SK-N-SH (cell line): ENCODE data around the gene DDAH1. TPM values are rescaled to one million over a fixed set of nuclear protein-coding genes. Genes with fewer than 3 reads are reported as not detected.

Experiments used
- CTCF ChIA-PET: fragments of 300-600, 350-600 bp; formaldehyde crosslinking; extraction: SDS; loops from one replicate; lab custom pipeline; 2021; lab: Yijun Ruan, JAX
- POLR2A ChIA-PET: fragments of 350-600 bp; sonication (Branson Sonifier 250); formaldehyde crosslinking; extraction: SDS; loops from one replicate; lab custom pipeline; 2020; ENCODE audit warnings: antibody characterized with exemption, inconsistent platforms; lab: Yijun Ruan, JAX
- DNase-seq: peaks from one replicate; pipeline ENCODE4 v3.0.0; 2012
- H2AFZ ChIP-seq: fragments of 200-600 bp; sonication (generic); 2 replicates; pipeline ENCODE4 v1.8.1; 2016; ENCODE audit warnings: antibody characterized with exemption, mild to moderate bottlenecking, low read depth
- H3F3A ChIP-seq: fragments of 200-600 bp; sonication (generic); replicated peaks from 2 replicates; pipeline ENCODE3; 2016; ENCODE audit warnings: antibody characterized with exemption, mild to moderate bottlenecking; ENCODE audit not compliant: insufficient read depth
- H3K27ac ChIP-seq, 2 experiments: fragments of 200-500 bp in 1 of 2; fragments of 200-600 bp in 1 of 2; sonication (Bioruptor generic) in 1 of 2; sonication (generic), shearing (Covaris generic) in 1 of 2; 2 replicates each; pipeline versions ENCODE4 v1.5.1 to v1.6.1; 2014 to 2016; ENCODE audit warnings: low read depth in 2 of 2, inconsistent platforms in 1 of 2, low read length in 1 of 2, mild to moderate bottlenecking in 1 of 2, mixed read lengths in 1 of 2
- H3K27me3 ChIP-seq: fragments of 200-600 bp; sonication (generic), shearing (Covaris generic); 2 replicates; pipeline ENCODE4 v1.6.1; 2016; ENCODE audit warnings: mixed run types; ENCODE audit not compliant: insufficient read depth
- H3K36me3 ChIP-seq, 2 experiments: fragments of 200-500 bp in 1 of 2; fragments of 200-600 bp in 1 of 2; sonication (Bioruptor generic) in 1 of 2; sonication (generic) in 1 of 2; replicated peaks in 1 of 2; 2 replicates each; pipeline versions ENCODE3 to v1.5.1; 2014 to 2016; ENCODE audit warnings: low read length in 1 of 2, mild to moderate bottlenecking in 1 of 2; ENCODE audit not compliant: insufficient read depth in 2 of 2, control insufficient read depth in 1 of 2
- H3K4me1 ChIP-seq, 2 experiments: fragments of 200-500 bp in 1 of 2; fragments of 200-600 bp in 1 of 2; sonication (Bioruptor generic) in 1 of 2; sonication (generic), shearing (Covaris generic) in 1 of 2; 2 replicates each; pipeline versions ENCODE4 v1.5.1 to v1.6.1; 2014 to 2016; ENCODE audit warnings: low read depth in 1 of 2, low read length in 1 of 2, mixed run types in 1 of 2; ENCODE audit not compliant: insufficient read depth in 2 of 2, control insufficient read depth in 1 of 2
- H3K4me2 ChIP-seq: fragments of 200-600 bp; sonication (generic), shearing (Covaris generic); 2 replicates; pipeline ENCODE4 v1.6.1; 2017; ENCODE audit warnings: mixed run types
- H3K4me3 ChIP-seq, 2 experiments: fragments of 200-500 bp in 1 of 2; fragments of 200-600 bp in 1 of 2; sonication (Bioruptor generic) in 1 of 2; sonication (generic), shearing (Covaris generic) in 1 of 2; 2 replicates each; pipeline versions ENCODE4 v1.5.1 to v1.8.1; 2014 to 2016; ENCODE audit warnings: low read depth in 2 of 2, inconsistent platforms in 1 of 2, low read length in 1 of 2, mild to moderate bottlenecking in 1 of 2, mixed read lengths in 1 of 2, moderate library complexity in 1 of 2
- H3K79me2 ChIP-seq: fragments of 200-600 bp; sonication (generic); 2 replicates; pipeline ENCODE4 v1.8.1; 2017; ENCODE audit warnings: mild to moderate bottlenecking; ENCODE audit not compliant: insufficient read depth
- H3K9ac ChIP-seq: fragments of 200-600 bp; sonication (generic); 2 replicates; pipeline ENCODE4 v1.6.1; 2017; ENCODE audit warnings: mixed run types
- H3K9me2 ChIP-seq: fragments of 200-600 bp; sonication (generic); 2 replicates; pipeline ENCODE4 v1.6.1; 2017; ENCODE audit warnings: mixed run types
- H3K9me3 ChIP-seq: fragments of 200-600 bp; sonication (generic); 2 replicates; pipeline ENCODE4 v1.6.1; 2017; ENCODE audit warnings: mixed run types, mild to moderate bottlenecking, moderate library complexity
- H4K20me1 ChIP-seq: fragments of 200-600 bp; sonication (generic); 2 replicates; pipeline ENCODE4 v1.6.1; 2017; ENCODE audit warnings: mild to moderate bottlenecking, mixed run types; ENCODE audit not compliant: insufficient read depth
- ELF1 ChIP-seq: IDR thresholded peaks from 2 replicates; pipeline ENCODE4 v1.4.0; 2012
- FOSL2 ChIP-seq: IDR thresholded peaks from 2 replicates; pipeline ENCODE4 v1.4.0; 2012; ENCODE audit warnings: low read depth, mild to moderate bottlenecking, moderate library complexity, borderline replicate concordance
- FOXJ3 ChIP-seq: sonication (generic); formaldehyde crosslinking; IDR thresholded peaks from 2 replicates; pipeline ENCODE4 v1.5.1; 2020; ENCODE audit warnings: mild to moderate bottlenecking, missing genetic modification reagents
- GATA2 ChIP-seq: sonication (generic); formaldehyde crosslinking; IDR thresholded peaks from 2 replicates; pipeline ENCODE4 v1.5.0; 2020; ENCODE audit warnings: mild to moderate bottlenecking, missing genetic modification reagents
- JUND ChIP-seq: IDR thresholded peaks from 2 replicates; pipeline ENCODE4 v1.4.0; 2012
- MXI1 ChIP-seq: IDR thresholded peaks from 2 replicates; pipeline ENCODE4 v1.6.1; 2012; ENCODE audit warnings: mild to moderate bottlenecking, low read depth, low read length, improper control_type of control experiment
- NFIC ChIP-seq: IDR thresholded peaks from 2 replicates; pipeline ENCODE4 v1.4.0; 2012; ENCODE audit warnings: borderline replicate concordance
- NRF1 ChIP-seq: IDR thresholded peaks from 2 replicates; pipeline ENCODE4 v1.6.1; 2012; ENCODE audit warnings: low read depth, mild to moderate bottlenecking, low read length
- RAD21 ChIP-seq: IDR thresholded peaks from 2 replicates; pipeline ENCODE4 v1.6.1; 2012; ENCODE audit warnings: mild to moderate bottlenecking, low read length
- SIN3A ChIP-seq: IDR thresholded peaks from 2 replicates; pipeline ENCODE4 v1.6.1; 2012; ENCODE audit warnings: low read depth, mild to moderate bottlenecking, low read length, moderate library complexity, borderline replicate concordance
- SMC3 ChIP-seq: IDR thresholded peaks from 2 replicates; pipeline ENCODE4 v1.6.1; 2012; ENCODE audit warnings: low read depth, low read length, improper control_type of control experiment
- TAF1 ChIP-seq: IDR thresholded peaks from 2 replicates; pipeline ENCODE4 v1.6.1; 2012; ENCODE audit warnings: low read depth, mild to moderate bottlenecking, low read length, moderate library complexity, borderline replicate concordance
- YY1 ChIP-seq: IDR thresholded peaks from 2 replicates; pipeline ENCODE4 v1.4.0; 2012; ENCODE audit warnings: low read depth, mild to moderate bottlenecking
- WGBS: methylation state at CpG from one replicate; pipeline ENCODE4 v1.1.6; 2017; ENCODE audit warnings: low lambda C conversion rate; 5-methylcytosine and 5-hydroxymethylcytosine counted together
- polyA plus RNA-seq, 3 experiments: library from polyadenylated mRNA; depleted of rRNA; stranded (reverse); fragments of >200 nt; gene quantifications; 2 replicates each; pipeline ENCODE4 v1.2.3, GENCODE V29; 2012
- TF ChIP-seq, protein P1 (sequence below): fragments of 150-350 bp; IDR thresholded peaks from 2 replicates; pipeline ENCODE4 v1.6.1; 2016; ENCODE audit warnings: mild to moderate bottlenecking, low read depth, low read length
- TF ChIP-seq, protein P2 (sequence below): fragments of 200-600 bp; sonication (generic); IDR thresholded peaks from 2 replicates; pipeline ENCODE4 v1.6.1; 2017; ENCODE audit warnings: antibody characterized with exemption, mild to moderate bottlenecking, moderate library complexity
- TF ChIP-seq, protein P3 (sequence below): IDR thresholded peaks from 2 replicates; pipeline ENCODE4; 2012

DDAH1 gene
- polyA plus RNA-seq, 1 of the 3 experiments (the other 2 are of a cell fraction) = 64.3 TPM

DNA sequence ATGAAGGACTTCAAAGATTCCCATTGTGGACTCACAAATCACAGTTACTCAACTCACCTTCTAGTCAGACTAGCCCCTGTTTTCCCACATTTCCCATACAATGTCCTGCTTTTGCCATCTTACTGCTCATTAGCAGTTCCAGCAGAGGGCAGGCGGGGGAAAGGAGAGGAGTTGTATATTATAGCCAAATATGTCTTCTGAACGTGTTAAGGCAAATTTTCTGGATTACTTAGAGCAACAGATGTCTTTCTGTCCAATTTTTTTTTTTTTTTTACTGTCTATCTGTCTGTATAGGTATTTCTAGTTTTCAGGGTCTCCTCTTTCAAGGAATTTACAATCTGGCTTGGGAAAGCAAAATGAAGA lies 29.9 kb upstream of the DDAH1 start:
- Histone ChIP-seq H3K4me2 (no peak overlapping the region), H3K9ac (peak overlapping the region; percentile 36; the same call in 1 of the 2 replicates), H4K20me1 (no peaks in the 10 kb centered on the region), H3K27me3 (no peaks in the 10 kb centered on the region), H3K27ac (peak overlapping the region; percentile 78 to 99), H3F3A (peaks cover 40% of the 10 kb centered on the region), H3K4me1 (peaks cover 33 to 40% of the 10 kb centered on the region in 2 experiments), H3K36me3 (peaks cover 10 to 21% of the 10 kb centered on the region in 2 experiments), H3K9me2 (no peaks in the 10 kb centered on the region), H3K4me3 (no peak overlapping the region; a peak in 1 of 4 replicates), H3K9me3 (no peaks in the 10 kb centered on the region), H2AFZ (no peak overlapping the region), H3K79me2 (peaks cover 71% of the 10 kb centered on the region)
- WGBS = 83% methylated on average over 2 of the region's 2 CpGs
- ChIA-PET CTCF (interaction anchor here (1.3 kb wide), 1 partner anchor 187 kb away, joined by 6 read pairs; no protein-coding TSS in a partner anchor), POLR2A (interaction anchor here (1.2 kb wide), 1 partner anchor 30 kb away, joined by 6 read pairs; the partner anchor contains the start of gene DDAH1)
- TF ChIP-seq FOSL2 (no peak), SIN3A (no peak), TAF1 (no peak), MXI1 (no peak), RAD21 (peak; percentile 23; the same call in 1 of the 2 replicates), GATA2 (no peak), ELF1 (no peak), SMC3 (0 out of 2 replicates have a peak, but pooled peaks have one; percentile 19), YY1 (no peak), NRF1 (no peak), FOXJ3 (CRISPR knock-in tag) (no peak), JUND (no peak), NFIC (no peak)
- TF ChIP-seq, protein P1, sequence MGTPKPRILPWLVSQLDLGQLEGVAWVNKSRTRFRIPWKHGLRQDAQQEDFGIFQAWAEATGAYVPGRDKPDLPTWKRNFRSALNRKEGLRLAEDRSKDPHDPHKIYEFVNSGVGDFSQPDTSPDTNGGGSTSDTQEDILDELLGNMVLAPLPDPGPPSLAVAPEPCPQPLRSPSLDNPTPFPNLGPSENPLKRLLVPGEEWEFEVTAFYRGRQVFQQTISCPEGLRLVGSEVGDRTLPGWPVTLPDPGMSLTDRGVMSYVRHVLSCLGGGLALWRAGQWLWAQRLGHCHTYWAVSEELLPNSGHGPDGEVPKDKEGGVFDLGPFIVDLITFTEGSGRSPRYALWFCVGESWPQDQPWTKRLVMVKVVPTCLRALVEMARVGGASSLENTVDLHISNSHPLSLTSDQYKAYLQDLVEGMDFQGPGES = no peak
- TF ChIP-seq, protein P2, sequence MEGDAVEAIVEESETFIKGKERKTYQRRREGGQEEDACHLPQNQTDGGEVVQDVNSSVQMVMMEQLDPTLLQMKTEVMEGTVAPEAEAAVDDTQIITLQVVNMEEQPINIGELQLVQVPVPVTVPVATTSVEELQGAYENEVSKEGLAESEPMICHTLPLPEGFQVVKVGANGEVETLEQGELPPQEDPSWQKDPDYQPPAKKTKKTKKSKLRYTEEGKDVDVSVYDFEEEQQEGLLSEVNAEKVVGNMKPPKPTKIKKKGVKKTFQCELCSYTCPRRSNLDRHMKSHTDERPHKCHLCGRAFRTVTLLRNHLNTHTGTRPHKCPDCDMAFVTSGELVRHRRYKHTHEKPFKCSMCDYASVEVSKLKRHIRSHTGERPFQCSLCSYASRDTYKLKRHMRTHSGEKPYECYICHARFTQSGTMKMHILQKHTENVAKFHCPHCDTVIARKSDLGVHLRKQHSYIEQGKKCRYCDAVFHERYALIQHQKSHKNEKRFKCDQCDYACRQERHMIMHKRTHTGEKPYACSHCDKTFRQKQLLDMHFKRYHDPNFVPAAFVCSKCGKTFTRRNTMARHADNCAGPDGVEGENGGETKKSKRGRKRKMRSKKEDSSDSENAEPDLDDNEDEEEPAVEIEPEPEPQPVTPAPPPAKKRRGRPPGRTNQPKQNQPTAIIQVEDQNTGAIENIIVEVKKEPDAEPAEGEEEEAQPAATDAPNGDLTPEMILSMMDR = peak; percentile 39
- TF ChIP-seq, protein P3, sequence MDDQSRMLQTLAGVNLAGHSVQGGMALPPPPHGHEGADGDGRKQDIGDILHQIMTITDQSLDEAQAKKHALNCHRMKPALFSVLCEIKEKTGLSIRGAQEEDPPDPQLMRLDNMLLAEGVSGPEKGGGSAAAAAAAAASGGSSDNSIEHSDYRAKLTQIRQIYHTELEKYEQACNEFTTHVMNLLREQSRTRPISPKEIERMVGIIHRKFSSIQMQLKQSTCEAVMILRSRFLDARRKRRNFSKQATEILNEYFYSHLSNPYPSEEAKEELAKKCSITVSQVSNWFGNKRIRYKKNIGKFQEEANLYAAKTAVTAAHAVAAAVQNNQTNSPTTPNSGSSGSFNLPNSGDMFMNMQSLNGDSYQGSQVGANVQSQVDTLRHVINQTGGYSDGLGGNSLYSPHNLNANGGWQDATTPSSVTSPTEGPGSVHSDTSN = no peak
- DNase-seq = no peak
